T-helper 2 cell treated with Interferon-gamma antibody and Interleukin-4, amounts not matched to agents 5 μg/mL and 100 μg/mL, for 36 hours (primary cell): ENCODE measurements around the gene FAM241A.
"Not testable (repeated sequence)": the region's sequence is repeated elsewhere in the genome, so short reads cannot be mapped to it uniquely, and the experiment has no call there.

ENCODE experiments used
- DNase-seq: peaks from one replicate; pipeline ENCODE4 v3.0.0; 2021; ENCODE audit warnings: low spot score
- H3K27ac Mint-ChIP-seq: one replicate; pipeline ENCODE4 v1.8.0; 2021; ENCODE audit warnings: mild to moderate bottlenecking, mixed read lengths
- H3K27me3 Mint-ChIP-seq: one replicate; pipeline ENCODE4 v1.8.0; 2021; ENCODE audit warnings: low read depth, mixed read lengths
- H3K36me3 Mint-ChIP-seq: one replicate; pipeline ENCODE4 v1.8.0; 2021; ENCODE audit warnings: low read depth, mixed read lengths
- H3K4me1 Mint-ChIP-seq: one replicate; pipeline ENCODE4 v1.8.0; 2021; ENCODE audit warnings: low read depth, mixed read lengths
- H3K4me3 Mint-ChIP-seq: one replicate; pipeline ENCODE4 v1.8.0; 2022; ENCODE audit warnings: mild to moderate bottlenecking, moderate library complexity, mixed read lengths
- H3K9me3 Mint-ChIP-seq: one replicate; pipeline ENCODE4 v1.8.0; 2021; ENCODE audit warnings: mixed read lengths

The FAM241A gene

DNA sequence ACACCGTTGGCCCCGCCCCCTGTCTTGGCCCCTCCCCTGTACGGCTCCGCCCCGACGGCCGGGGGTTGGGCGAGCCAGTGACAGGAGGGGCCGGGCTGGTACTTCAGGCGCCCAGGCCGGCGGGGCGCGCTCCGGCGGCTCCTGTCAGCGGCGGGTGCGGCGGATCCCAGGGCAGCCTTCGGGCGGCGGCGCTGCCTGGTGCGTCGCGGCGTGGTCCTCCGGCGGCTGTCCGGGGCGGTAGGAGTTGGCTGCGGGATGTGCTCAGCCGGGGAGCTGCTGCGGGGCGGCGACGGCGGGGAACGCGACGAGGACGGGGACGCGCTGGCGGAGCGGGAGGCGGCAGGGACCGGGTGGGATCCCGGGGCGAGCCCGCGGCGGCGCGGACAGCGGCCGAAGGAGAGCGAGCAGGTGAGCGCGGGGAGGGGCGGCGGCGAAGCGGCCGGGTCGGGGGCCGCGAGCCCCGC lies at the start of gene FAM241A:
Gene FAM241A, plus strand, starts transcription at position 129 of the 464 bp plus-strand sequence. Its CDS starts 127 bp downstream, at position 256.
- Mint-ChIP-seq H3K4me1 (peaks cover 38% of the 10 kb centered on the region), H3K4me3 (peak within 1 kb of the TSS; percentile 97), H3K9me3 (no peaks in the 10 kb centered on the region), H3K36me3 (no peaks in the 10 kb centered on the region), H3K27me3 (no peaks in the 10 kb centered on the region), H3K27ac (peak within 1 kb of the TSS; percentile 82)
- DNase-seq: peak; percentile 84

DNA sequence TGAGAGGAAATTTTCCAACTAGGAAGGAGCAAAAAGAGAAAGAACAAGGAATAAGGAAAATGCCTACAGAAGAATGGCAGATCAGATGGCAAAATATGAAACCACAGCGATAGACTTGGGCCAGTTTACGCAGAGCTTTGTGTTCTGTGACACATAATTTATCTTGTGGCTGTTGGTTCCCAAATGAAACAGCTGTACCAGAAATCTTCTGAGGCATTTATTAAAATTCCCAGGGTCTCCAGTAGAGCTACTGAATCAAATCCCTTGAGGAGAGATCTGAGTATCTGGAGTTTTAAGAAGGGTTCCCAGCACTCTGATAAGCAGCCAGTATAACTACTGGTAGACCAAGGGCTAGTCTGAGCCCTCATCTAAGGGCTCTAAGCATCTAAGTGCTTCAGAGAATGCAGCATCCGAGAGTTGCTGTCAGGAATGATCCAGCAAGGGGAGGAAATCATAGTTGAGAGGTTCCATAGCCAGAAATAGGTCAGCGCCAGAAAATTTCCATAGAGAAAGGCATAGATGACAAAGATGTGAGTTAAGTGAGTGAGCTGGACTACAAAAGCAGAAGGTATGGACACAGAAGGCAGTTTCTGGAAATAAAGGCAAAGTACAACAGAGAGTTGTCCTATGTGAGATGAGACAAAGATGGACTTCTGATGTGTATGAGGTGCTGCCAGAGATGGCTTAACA lies 46.3 kb upstream of the FAM241A start:
- Mint-ChIP-seq H3K4me1 (peaks cover 11% of the 10 kb centered on the region), H3K4me3 (no peak overlapping the region), H3K27ac (no peak overlapping the region), H3K27me3 (peaks cover 29% of the 10 kb centered on the region), H3K9me3 (no peaks in the 10 kb centered on the region), H3K36me3 (no peaks in the 10 kb centered on the region)
- no peak for DNase-seq

DNA sequence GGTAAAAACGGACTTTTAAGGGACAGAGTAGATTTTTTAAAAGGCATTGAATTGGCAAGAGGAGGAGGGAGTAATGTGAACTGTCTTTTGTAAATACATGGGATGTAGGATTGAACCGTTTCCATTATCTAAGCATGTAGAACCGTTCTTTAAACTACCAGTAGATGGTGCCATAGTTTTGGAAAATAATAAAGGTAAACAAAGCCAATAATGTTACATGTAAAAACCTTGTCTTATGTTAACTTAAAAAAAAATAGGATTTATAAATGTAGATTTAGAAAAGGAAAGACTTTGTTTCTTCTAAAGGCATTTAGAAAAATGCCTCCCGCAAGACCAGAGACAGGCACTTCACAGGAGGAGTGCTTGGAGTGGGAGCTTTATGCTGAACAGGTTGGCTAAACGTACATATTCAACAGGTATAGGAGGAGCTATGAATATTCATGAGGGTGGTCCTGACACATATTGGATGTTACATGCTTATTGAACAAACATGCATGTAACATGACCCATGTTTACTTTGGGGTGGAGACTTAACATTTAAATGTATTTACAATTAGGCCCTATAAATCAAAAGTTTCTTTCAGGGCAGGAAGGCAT lies 45.5 kb upstream of the FAM241A start:
- Mint-ChIP-seq H3K4me1 (peaks cover 11% of the 10 kb centered on the region), H3K27ac (no peak overlapping the region), H3K4me3 (no peak overlapping the region), H3K36me3 (no peaks in the 10 kb centered on the region), H3K9me3 (no peaks in the 10 kb centered on the region), H3K27me3 (peaks cover 23% of the 10 kb centered on the region)
- DNase-seq: no peak

DNA sequence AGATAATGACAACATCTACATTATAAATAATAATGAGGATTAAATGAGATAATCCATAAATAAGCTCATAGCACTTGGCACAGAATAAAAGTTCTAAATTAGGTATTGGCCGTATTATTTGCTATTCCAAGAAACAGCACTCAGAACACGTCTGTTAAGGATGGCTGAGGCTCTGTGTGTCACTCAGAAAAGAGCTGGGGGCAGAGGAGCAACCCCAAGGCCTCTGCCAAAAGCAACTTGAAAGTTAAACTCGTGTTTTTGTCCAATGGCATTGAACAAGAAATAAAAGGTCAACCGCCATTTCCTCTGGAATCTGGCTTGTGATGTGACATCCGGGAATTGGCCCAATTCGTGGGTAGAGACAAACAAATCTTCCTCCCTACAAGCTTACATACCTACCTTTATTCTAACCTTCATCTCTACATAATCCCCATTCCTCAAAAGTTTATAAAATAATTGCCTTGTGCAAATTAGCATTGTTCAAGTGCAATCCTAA lies 42.3 kb upstream of the FAM241A start:
- Mint-ChIP-seq H3K9me3 (no peaks in the 10 kb centered on the region), H3K27me3 (peaks cover 7% of the 10 kb centered on the region), H3K36me3 (no peaks in the 10 kb centered on the region), H3K27ac (no peak overlapping the region), H3K4me1 (peaks cover 15% of the 10 kb centered on the region), H3K4me3 (no peak overlapping the region)
- no peak for DNase-seq

DNA sequence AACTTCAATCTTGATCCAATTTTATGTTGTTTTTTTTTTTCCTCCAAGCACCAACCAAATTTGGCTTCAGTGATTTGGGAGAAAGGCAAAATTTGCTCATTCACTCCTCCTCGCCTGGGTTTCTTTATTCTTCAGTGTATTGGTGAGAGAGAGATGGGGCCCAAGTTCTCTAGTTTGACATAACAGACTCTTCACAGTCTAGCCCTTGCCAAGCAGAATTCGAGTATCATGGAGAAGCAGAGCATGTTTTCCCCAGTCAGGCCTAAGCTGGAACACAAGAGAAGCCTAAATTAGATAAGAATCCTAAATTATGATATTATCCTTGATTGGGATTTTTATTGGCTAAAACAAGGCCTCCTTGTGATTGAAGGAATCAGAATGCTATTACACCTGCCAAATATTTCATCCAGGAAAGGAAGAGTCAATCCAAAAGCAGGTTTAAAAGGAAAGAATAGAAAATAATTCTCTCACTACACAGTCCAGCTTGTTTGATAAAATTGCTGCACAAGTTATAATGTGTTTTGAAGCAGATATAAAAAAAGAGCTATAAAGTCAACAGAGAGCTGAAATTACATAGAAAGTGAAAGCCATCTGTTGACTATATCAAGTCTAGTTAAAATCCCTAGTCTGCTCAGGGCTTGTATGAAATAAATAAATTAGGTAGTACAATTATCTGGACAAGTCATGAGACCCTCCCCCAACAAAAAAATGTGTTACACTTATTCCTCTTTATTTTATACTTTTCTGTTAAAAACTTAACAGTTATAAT lies 39.9 kb upstream of the FAM241A start:
- Mint-ChIP-seq H3K27me3 (no peaks in the 10 kb centered on the region), H3K9me3 (no peaks in the 10 kb centered on the region), H3K4me3 (no peak overlapping the region), H3K36me3 (no peaks in the 10 kb centered on the region), H3K27ac (no peak overlapping the region), H3K4me1 (peaks cover 18% of the 10 kb centered on the region)
- no peak for DNase-seq

DNA sequence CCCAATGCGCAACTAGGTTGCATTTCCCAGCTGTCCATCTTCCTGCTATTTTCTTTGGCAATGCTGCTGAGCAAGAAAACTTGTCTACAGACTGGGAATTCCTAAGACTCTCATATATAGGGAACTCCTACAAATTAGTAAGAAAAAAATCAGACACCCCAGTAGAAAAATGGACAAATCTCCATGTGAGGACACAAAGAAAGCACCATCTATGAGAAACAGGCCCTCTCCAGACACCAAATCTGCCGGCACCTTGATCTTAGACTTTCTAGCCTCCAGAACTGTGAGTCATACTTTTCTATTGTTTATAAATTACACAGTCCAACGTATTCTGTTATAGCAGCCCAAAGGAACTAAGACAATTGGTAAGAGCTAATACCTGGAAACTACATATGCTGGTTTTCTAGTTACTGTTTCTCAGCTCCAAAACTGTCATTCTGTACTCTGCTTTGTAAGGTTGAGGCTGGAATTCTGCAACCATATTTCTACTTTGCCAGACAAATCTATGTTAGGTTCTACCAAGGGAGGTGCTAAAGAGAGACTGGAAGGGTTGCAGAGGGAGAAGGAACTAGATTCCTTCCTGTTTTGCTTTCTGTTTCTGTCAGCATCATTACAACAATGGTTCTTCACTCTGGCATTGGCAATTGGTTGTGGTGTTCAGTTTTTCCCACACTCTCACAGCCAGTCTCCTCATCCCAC lies 35.7 kb upstream of the FAM241A start:
- DNase-seq: no peak
- Mint-ChIP-seq H3K27ac (peak overlapping the region; percentile 0), H3K9me3 (no peaks in the 10 kb centered on the region), H3K4me1 (peaks cover 16% of the 10 kb centered on the region), H3K4me3 (peak overlapping the region; percentile 49), H3K36me3 (no peaks in the 10 kb centered on the region), H3K27me3 (no peaks in the 10 kb centered on the region)

DNA sequence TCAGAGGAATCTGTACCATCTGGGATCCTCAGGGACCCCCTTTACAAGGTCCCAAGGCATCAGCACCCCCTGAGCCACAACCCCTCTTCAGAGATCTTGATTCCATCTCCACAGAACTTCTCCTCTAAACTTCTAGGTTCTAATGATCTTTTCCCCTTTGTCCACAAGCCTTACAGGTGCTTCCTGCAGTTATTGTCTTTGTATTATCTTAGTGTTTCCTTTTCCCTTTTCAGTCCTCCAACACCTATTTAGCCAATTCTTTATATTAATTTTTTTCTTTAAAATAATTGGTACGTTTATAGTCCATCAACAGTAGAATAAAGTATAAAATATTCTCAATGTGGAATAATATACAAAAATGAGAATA lies 35.2 kb upstream of the FAM241A start:
- DNase-seq: no peak
- Mint-ChIP-seq H3K4me3 (peak overlapping the region; percentile 49), H3K27ac (peak overlapping the region; percentile 0), H3K27me3 (no peaks in the 10 kb centered on the region), H3K9me3 (no peaks in the 10 kb centered on the region), H3K36me3 (no peaks in the 10 kb centered on the region), H3K4me1 (peaks cover 15% of the 10 kb centered on the region)

DNA sequence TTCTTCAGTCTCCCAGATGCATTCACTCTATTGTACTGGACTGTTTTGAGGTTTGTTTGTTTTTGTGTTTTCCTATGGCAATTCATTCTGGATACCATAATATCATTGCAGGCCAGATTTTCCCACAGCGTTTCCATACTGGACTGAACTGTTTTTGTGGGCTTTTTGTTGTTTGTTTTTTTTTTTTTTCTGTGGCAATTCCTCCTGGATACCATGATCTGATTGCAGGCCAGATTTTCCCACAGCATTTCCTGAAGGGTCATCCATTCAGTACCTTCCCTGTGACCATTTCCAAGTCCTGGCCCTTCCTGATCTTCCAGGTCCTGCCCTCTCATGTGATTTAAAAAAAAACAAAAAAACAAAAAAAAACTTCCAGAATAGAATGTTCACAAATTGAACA lies 33.9 kb upstream of the FAM241A start:
- H3K4me1 Mint-ChIP-seq: peaks cover 11% of the 10 kb centered on the region
- H3K27me3 Mint-ChIP-seq: no peaks in the 10 kb centered on the region
- no peak for DNase-seq
- no peak overlapping the region for H3K4me3 Mint-ChIP-seq
- no peak overlapping the region for H3K27ac Mint-ChIP-seq
- no peaks in the 10 kb centered on the region for H3K9me3 Mint-ChIP-seq
- no peaks in the 10 kb centered on the region for H3K36me3 Mint-ChIP-seq

DNA sequence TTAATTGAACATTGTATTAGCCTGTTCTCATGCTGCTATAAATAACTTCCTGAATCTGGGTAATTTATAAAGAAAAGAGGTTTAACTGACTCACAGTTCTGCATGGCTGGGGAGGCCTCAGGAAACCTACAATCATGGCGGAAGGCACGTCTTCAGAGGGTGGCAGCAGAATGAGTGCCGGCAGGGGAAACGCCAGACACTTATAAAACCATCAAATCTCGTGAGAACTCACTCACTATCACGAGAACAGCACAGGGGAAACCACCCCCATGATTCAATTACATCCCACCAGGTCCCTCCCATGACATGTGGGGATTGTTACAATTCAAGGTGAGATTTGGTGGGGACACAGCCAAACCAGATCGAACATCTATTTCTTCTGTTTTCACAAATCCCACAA lies 33.2 kb upstream of the FAM241A start:
- H3K36me3 Mint-ChIP-seq, H3K9me3 Mint-ChIP-seq, DNase-seq, H3K4me3 Mint-ChIP-seq, H3K27ac Mint-ChIP-seq, H3K27me3 Mint-ChIP-seq: not testable (repeated sequence)
- H3K4me1 Mint-ChIP-seq: peaks cover 11% of the 10 kb centered on the region

DNA sequence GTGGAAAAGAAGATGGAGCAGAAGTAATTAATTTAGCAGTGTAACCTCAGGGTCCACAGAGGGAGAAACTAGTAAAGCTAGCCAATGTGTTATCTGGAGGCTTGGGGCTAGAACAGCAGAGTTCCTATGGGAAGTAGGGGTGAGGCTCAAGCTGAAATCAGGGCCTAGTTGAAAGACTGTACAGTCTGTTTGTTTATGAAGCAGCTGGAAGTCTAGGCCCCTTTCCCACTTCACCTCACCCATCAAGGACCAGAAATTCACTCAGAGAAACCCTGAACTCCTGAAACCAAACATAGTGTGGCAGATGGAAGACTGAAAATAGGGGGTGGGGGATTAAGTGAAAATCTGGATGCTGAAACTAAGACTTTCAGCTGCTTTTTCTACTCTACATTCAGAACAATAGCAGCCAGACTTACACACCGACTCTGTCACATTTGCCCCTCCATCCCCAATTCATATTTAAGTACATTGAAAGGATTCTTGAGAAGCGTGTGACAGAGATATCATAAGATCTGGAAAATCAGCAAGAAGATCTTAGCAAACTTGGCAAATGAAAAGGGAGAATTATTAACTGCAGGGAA lies 32.6 kb upstream of the FAM241A start:
- H3K9me3 Mint-ChIP-seq: no peaks in the 10 kb centered on the region
- no peaks in the 10 kb centered on the region for H3K27me3 Mint-ChIP-seq
- no peaks in the 10 kb centered on the region for H3K36me3 Mint-ChIP-seq
- peaks cover 11% of the 10 kb centered on the region for H3K4me1 Mint-ChIP-seq
- H3K4me3 Mint-ChIP-seq: no peak overlapping the region
- no peak overlapping the region for H3K27ac Mint-ChIP-seq
- DNase-seq: no peak

DNA sequence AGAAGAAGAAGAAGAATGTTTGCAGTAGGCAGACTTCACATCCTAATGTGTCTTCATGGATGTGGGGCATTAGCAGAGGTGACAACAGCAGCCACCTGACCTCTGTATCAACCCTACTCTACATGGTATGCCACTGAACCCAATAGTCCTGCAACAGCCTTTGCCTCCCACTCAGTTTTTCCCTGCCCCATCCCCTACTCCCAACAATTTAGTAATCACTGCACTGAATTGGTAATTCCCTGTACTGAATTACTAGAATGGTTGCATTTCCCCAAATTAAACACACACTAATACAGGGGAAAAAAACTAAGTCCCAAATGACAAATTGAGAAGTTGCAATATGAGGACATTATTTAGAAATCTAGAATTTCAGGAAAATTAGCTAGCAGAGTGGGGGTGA lies 31.4 kb upstream of the FAM241A start:
- no peaks in the 10 kb centered on the region for H3K9me3 Mint-ChIP-seq

DNA sequence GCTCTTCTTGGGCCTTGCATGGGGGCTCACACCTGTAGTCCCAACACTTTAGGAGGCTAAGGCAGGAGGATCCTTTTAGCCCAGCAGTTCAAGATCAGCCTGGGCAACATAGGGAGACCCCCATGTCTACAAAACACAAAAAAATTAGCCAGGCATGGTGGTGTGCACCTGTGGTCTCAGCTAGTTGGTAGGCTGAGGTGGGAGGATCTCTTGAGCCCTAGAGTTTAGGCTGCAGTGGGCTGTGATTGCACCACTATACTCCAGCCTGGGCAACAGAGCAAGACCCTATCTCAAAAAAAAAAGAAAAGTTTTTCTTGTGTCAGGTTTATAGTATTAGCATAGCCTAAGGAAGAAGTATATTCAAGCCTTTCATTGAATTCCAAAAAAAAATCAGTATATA lies 30.8 kb upstream of the FAM241A start:
- Mint-ChIP-seq H3K27ac (no peak overlapping the region), H3K4me3 (no peak overlapping the region), H3K9me3 (peaks cover 2% of the 10 kb centered on the region), H3K27me3 (no peaks in the 10 kb centered on the region), H3K4me1 (peaks cover 14% of the 10 kb centered on the region), H3K36me3 (no peaks in the 10 kb centered on the region)
- DNase-seq: no peak

More for the DNA sequence above, 31.4 kb upstream of the FAM241A start:
- no peaks in the 10 kb centered on the region for H3K27me3 Mint-ChIP-seq
- H3K4me3 Mint-ChIP-seq: no peak overlapping the region
- H3K27ac Mint-ChIP-seq: no peak overlapping the region
- peaks cover 15% of the 10 kb centered on the region for H3K4me1 Mint-ChIP-seq
- DNase-seq: no peak
- no peaks in the 10 kb centered on the region for H3K36me3 Mint-ChIP-seq

DNA sequence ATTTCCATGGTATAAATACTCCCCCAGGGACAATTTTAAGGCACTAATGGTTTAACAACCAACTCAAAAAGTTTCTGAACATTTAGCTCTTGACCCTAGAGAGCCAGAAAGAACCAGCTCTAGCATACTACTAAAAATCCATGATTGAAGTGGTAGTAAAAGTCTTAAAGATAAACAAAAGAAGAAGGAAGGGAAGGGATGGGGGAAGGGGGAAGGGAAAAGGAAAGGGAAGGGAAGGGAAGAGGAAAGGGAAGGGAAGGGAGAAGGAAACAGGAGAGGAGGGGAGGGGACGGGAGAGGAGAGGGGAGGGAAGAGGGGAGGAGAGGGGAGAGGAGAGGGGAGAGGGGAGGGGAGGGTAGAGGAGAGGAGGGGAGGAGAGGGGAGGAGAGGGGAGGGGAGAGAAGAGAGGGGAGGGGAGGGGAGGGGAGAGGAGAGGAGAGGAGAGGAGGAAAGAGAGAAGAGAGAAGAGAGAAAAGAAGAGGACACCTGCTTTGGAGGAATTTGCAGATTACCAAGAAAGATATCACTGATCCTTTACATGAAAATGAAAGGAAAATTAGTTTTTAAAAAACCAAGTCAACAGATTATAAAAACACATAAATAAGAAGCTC lies 26.4 kb upstream of the FAM241A start:
- no peak for DNase-seq
- peak overlapping the region; percentile 42 for H3K4me3 Mint-ChIP-seq
- H3K4me1 Mint-ChIP-seq: peaks cover 16% of the 10 kb centered on the region
- peak overlapping the region; percentile 87 for H3K27ac Mint-ChIP-seq
- H3K36me3 Mint-ChIP-seq: peaks cover 5% of the 10 kb centered on the region
- H3K9me3 Mint-ChIP-seq: peaks cover 8% of the 10 kb centered on the region
- peaks cover under 1% of the 10 kb centered on the region for H3K27me3 Mint-ChIP-seq
